GM13977 (cell line): ENCODE measurements around the gene ATE1.
"Not testable (repeated sequence)": the region's sequence is repeated elsewhere in the genome, so short reads cannot be mapped to it uniquely, and the experiment has no call there.

ENCODE experiments used
- DNase-seq: peaks from one replicate; pipeline ENCODE4 v3.0.0; 2012; ENCODE audit warnings: low spot score
- CTCF ChIP-seq: IDR thresholded peaks from 2 replicates; pipeline ENCODE4 v1.5.1; 2012; ENCODE audit warnings: mild to moderate bottlenecking, control low read depth; ENCODE audit not compliant: insufficient read depth; ENCODE audit errors: extremely low read depth, missing control alignments
- in situ Hi-C: fragments of 300-500 bp; cut with MboI; formaldehyde crosslinking; loops from one replicate; pipeline ENCODE4 v1.12.0; 2022; ENCODE audit warnings: low sequenced_read_pairs, low pct_unique_long_range_greater_than_20kb, mixed read lengths, inconsistent platforms; ENCODE audit not compliant: unreplicated experiment

Gene ATE1

GRCh38 chr10:121947343-121948330 lies 19.8 kb upstream of the ATE1 start:
- in situ Hi-C loops = no loop called here
- no peak for TF ChIP-seq CTCF
- DNase-seq = no peak

- in situ Hi-C loops = no loop called here
- TF ChIP-seq CTCF = no peak
- DNase-seq = no peak
Observed at GRCh38 chr10:121942749-121943416, 15.1 kb upstream of the ATE1 start.

DNA sequence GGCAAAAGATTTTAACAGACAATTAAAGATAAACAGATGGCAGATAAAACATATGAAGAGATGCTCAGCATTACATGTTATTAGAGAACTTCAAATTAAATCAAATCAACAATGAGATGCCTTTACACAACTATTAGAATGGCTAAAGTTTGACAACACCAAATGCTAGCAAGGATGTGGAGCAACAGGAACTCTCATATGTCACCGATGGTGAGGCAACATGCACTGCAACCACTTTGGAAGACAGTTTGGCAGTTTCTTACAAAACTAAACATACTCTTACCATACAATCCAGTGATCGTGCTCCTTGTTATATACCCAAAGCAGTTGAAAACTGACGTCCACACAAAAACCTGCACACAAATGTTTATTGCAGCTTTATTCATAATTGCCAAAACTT lies 13.7 kb upstream of the ATE1 start:
- TF ChIP-seq CTCF = no peak
- in situ Hi-C loops = no loop called here
- no peak for DNase-seq

DNA sequence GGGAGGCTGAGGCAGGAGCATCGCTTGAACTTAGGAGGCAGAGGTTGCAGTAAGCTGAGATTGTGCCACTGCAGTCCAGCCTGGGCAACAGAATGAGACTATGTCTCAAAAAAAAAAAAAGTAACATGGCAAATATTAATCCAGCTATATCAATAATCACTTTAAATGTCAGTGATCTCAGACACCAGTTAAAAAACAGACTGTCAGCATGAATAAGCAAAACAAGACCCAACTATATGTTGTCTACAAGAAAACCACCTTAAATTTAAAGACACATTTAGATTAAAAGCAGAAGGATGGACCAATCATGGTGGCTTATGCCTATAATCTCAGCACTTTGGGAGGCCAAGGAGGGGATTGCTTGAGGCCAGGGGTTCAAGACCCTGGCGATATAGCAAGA lies 8.5 kb upstream of the ATE1 start:
- DNase-seq = no peak
- TF ChIP-seq CTCF = no peak
- in situ Hi-C loops = no loop called here

- DNase-seq = no peak
- no peak for TF ChIP-seq CTCF
- in situ Hi-C loops = no loop called here
Observed at GRCh38 chr10:121935702-121936101, 7.9 kb upstream of the ATE1 start.

DNA sequence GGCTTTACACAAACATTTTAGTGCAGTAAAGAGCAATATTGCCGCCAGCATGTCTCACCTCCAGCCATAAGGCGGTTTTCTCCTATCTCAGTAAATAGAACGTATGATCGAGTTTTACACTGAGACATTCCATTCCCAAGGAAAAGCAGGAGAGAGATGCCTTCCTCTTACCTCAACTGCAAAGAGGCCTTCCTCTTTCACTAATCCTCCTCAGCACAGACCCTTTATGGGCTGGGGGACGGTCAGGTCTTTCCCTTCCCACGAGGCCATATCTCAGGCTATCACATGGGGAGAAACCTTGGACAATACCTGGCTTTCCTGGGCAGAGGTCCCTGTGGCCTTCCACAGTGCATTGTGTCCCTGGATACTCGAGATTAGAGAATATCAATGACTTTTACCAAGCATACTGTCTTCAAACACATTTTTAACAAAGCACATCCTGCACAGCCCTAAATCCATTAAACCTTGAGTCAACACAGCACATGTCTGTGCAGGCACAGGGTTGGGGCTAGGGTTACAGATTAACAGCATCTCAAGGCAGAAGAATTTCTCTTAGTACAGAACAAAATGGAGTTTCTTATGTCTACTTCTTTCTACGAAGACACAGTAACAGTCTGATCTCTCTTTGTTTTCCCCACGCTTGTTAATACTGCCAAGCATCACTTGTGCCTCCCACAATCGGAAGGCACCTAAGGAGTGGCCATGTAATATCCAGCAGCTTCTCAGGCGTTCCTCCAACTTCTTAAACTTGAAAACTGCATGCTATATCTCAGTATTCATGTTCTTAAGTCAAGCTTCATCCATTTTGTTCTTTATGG lies 2.6 kb upstream of the ATE1 start:
- DNase-seq, in situ Hi-C loops: not testable (repeated sequence)

- in situ Hi-C loops, DNase-seq: not testable (repeated sequence)
Observed at GRCh38 chr10:121929585-121930267, 1.9 kb upstream of the ATE1 start.
